NK-92 treated with Interleukin-12 subunit alpha and Interleukin-12 subunit beta, amount 100 ng/mL, for 24 hours (cell line): Measurements from ENCODE around the gene IL17C.

Experiments
- DNase-seq: peaks from one replicate; lab custom pipeline; 2025; lab: John Stamatoyannopoulos, UW

IL17C gene

DNA sequence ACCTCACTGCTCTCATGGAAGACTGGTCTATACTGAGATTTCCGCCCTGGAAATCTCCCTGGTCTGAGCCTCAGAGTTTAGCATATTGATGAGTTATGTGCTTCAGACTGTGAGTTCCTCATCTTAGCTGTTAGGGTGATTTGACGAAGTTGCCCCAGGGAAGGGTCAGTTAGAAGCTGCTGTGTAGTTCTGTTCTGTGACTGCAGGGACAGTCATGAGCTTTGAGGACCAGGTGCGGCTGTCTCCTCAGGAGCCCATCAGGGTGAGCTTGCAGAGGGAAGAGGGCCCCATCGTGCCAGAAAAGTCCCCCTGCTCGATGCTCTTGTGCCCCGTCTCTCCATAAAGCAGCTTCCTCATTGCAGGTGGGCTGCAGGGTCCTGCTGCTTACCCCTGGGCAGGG is 28.3 kb upstream of the IL17C start:
- DNase-seq, result no peak

DNA sequence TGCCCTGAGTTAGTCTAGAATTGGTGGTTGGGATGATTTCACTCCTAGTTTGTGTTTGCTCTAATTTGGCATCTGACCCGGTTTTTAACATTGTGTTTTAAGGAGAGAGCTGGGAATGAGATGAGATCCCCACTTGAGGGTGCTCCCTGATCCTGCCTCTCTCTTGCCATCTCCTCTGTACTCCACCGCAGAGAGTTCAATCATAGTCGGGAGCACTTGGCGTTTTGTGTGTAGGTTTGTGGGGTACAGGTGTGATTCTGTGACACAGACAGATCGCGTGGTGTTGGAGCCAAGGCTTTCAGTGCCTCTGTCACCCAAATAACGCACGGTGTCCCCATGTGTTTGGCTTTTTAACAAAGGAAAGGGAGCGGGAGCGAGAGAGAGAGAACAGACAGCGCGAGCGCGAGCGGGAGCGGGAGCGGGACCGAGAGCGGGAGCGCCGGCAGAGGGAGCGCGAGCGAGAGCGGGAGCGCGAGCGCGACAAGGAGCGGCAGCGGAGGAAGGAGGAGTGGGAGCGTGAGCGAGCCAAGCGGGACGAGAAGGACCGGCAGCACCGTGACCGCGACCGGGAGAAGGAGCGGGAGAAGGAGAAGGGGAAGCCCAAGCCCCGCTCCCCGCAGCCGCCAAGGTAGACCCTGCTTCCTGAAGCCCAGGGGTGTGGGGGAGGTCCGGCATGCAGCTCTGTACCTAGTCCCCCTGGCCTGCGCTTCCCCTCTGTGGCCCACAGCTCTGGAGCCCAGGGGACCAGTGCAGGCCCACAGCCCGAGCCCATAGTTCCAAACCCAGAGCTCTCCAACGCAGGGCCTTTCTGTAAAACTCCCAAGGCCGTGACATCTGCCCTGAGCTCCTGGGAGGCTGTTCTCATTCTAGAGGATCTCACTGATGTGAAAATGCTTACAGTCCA is 27.2 kb upstream of the IL17C start:
- DNase-seq, result no peak

GRCh38 chr16:88613293-88613692 is 25.1 kb upstream of the IL17C start:
- no peak for DNase-seq

GRCh38 chr16:88613911-88614817 is 24.2 kb upstream of the IL17C start:
- DNase-seq, result no peak

DNA sequence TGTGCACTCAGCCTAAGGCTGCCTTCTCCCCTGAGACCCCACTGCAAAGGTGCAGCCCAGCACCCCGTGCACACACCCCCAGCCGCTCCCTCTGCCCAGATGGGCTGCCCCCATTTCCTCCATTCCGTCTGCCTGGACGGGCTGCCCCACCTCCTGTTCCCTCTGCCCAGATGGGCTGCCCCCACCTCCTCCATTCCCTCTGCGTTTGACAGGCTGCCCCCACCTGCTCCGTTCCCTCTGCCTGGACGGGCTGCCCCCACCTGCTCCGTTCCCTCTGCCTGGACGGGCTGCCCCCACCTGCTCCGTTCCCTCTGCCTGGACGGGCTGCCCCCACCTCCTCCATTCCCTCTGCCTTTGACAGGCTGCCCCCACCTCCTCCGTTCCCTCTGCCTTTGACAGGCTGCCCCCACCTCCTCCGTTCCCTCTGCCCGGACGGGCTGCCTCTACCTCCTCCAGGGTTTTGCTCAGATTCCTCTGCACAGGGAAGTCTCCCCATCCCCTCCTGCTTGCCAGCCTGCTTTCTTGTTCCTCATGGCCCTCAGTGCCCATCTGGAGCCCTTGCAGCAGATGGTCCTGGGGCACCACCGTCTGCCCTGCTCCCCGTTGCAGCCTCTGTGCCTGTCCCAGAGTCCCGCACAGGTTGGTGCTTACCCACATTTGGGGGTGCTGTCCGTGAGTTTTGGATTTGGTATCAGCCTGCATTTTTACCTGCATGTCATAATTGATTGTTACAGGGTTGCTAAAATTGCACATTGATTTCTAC is 23.4 kb upstream of the IL17C start:
- no peak for DNase-seq

DNA sequence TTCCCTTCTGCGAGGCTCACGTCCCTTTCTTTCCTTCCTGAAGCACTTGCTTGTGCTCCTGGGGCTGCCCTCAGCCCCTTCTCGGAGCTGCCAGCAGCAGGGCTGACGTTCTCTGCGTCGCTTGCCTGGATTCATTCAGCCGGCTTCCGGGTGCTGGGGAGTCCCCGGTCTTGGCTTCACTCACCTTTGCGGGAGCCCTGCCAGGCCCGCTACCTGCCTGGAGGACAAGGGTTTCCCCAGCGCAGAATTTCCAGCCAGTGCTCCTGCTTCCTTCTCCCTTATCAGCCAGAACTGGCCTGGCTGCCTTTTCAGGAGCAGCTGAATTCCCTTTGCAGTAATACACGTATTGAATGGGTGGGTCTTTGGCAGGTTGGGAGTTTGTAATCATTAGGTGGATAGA is 22.1 kb upstream of the IL17C start:
- no peak for DNase-seq

DNA sequence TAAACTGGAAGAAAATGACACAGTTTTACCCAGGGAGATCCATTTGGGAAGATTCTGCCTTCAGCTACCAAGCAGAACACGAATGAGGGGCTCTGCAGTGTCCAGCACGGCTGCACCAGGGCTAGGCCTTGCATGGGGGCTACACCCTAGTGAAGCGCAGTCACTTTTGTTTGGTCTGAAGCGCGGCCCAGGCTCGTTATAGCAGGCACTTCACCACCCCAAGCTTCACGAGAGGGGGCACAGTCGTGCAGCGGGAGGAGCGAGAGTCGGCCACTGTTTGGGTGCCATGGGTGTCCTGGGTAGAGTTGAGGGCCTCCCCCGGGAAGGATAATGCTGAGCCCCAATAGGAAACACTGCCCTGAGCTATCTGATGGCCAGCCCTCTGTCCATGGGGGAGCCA is 21.6 kb upstream of the IL17C start:
- no peak for DNase-seq

GRCh38 chr16:88617268-88618031 is 20.9 kb upstream of the IL17C start:
- no peak for DNase-seq

DNA sequence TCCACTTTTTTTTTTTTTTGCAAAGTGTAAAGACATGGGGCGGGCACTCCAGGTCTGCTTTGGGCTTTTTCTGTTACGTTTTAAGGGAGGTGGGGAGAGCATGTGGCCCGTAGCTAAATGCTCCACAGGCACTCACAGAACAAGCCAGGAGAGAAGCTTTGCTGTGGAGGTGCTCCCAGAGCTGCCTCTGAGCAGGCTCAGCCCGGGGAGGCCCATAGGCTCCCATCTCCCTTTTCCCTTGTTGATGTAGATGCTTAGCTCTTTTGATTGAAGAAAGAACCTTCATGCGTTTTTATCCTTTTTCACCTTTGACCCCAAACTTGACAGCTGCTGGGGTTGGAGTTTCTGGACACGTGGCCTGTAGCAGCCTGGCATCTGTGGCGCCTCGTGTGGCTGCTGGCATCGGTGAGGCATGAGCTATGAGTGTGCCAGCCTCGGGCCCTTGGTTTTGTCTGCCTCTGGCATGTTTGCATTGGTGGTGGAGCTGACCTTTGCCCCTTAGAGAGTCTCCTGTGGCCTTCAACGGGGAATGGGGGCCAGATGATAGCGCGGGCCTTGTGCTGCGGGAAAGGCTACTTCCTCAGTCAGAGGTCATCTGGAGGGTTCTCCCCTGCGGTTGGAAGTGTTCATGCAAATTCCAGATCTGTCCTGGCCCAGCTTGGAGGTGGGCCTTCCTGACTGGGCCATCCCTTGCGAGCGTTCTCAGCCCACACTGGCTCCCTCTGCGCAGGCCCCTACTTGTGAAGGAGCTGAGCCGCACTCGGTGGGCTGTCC is 20.0 kb upstream of the IL17C start:
- no peak for DNase-seq

- no peak for DNase-seq
Observed at GRCh38 chr16:88618956-88619667, 19.3 kb upstream of the IL17C start.

- peak; percentile 36 for DNase-seq
Observed at GRCh38 chr16:88619859-88620815, 18.2 kb upstream of the IL17C start.

GRCh38 chr16:88622125-88622524 is 16.2 kb upstream of the IL17C start:
- no peak for DNase-seq

- no peak for DNase-seq
Observed at GRCh38 chr16:88622866-88623265, 15.5 kb upstream of the IL17C start.

DNA sequence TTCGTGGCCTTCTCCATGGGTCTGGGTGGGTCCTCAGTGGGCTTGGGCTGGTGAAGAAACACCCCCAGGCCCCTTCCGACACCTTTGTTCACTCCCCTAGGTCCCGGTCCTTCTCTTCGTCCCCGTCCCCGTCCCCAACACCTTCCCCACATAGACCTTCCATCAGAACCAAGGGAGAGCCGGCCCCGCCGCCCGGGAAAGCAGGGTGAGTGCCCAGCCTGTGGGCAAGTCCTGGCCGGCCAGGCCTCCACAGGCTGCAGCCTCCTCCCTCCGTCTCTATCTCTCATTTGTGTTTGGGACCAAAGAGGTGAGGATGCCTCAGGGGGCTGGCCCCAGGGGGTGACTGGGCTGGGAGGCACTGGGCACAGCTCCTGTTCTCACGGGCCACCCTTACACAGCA is 14.5 kb upstream of the IL17C start:
- DNase-seq, result no peak

DNA sequence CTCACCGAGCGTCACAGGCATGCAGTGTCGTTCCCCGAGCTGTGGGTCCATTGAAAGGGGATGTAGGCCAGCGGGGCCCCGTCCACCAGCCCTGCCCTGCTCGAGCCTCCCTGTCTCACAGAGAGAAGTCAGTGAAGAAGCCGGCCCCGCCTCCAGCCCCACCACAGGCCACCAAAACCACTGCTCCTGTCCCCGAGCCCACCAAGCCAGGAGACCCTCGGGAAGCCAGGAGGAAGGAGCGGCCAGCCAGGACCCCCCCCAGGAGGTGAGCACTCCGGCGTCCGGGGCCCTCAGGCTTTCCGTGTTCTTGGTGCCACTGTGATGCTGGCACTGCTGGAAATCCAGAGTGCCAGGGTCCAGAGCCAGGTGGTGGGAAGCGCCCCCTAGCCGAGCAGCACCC is 13.9 kb upstream of the IL17C start:
- DNase-seq, result no peak

DNA sequence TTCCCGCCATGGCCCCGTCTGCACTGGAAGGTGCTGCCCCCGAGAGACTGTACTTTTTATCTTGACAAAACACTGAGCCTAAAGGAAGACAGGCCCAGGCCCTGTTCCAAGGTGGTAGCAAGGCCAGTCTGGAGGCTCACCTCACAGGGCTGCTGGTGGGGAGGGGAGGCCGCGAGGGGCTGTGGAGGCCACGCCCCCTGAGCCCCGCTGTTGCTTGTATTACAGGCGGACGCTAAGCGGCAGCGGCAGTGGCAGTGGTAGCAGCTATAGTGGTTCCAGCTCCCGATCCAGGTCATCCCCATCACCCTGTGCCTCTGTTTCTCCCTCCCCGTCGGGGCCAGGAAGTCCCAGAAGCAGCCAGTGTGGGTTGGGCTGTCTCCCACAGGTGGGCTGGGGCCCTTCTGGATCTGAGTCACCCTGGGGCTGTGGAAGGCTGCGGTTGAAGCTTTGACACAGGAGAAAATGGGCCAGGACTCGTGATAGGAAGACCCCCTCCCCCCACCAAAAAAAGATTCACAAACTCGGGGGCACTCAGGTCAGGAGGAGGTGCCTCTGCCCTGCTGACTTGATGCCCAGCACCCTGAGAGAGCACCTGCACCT is 13.3 kb upstream of the IL17C start:
- no peak for DNase-seq

DNA sequence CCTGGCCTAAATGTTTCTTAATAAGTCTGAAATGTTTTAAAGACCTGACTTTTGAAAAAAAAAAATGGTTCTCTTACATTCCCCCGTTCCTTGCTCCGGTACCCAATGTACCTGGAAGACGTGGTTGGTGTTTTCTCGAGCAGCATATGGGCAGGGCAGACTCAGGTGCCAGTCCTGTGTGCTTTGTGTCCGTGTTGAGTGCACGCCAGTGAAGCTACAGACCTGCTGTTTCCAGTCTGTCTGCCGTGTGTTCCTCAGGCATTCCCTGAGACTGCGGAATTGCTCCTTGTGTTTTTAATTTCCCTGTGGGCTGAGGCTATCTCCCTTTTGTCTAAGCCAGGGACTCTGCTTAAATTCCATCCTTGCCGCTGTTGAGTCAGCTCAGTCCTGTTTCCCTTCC is 11.7 kb upstream of the IL17C start:
- DNase-seq, result no peak
